Astrocyte (in vitro differentiated cells and primary cell): ENCODE data around the gene HSPA8. TPM values are rescaled to one million over a fixed set of nuclear protein-coding genes. Genes with fewer than 3 reads are reported as not detected.

Experiments used
- DNase-seq: peaks from one replicate; pipeline ENCODE4 v3.0.0-alpha.2; 2010; ENCODE audit warnings: low read depth
- FAIRE-seq: peaks from 2 replicates; lab custom pipeline; 2011; peaks lifted over from hg19 to GRCh38; lab: Jason Lieb, UNC
- H2AFZ ChIP-seq: 2 replicates; pipeline ENCODE4 v1.6.0; 2012; ENCODE audit warnings: low read depth, low read length, inconsistent platforms
- H3K27ac ChIP-seq: 2 replicates; pipeline ENCODE4 v1.5.1; 2011; ENCODE audit warnings: low read depth, low read length, inconsistent platforms
- H3K27me3 ChIP-seq: 2 replicates; pipeline ENCODE4 v1.6.0; 2011; ENCODE audit warnings: low read length, inconsistent platforms; ENCODE audit not compliant: insufficient read depth
- H3K36me3 ChIP-seq: 2 replicates; pipeline ENCODE4 v1.5.1; 2011; ENCODE audit warnings: low read length, inconsistent platforms; ENCODE audit not compliant: insufficient read depth
- H3K4me1 ChIP-seq: 2 replicates; pipeline ENCODE4 v1.5.1; 2011; ENCODE audit warnings: low read length, inconsistent platforms; ENCODE audit not compliant: insufficient read depth
- H3K4me2 ChIP-seq: 2 replicates; pipeline ENCODE4 v1.6.0; 2012; ENCODE audit warnings: low read length, inconsistent platforms
- H3K4me3 ChIP-seq: 2 replicates; pipeline ENCODE4 v1.5.1; 2011; ENCODE audit warnings: low read depth, mild to moderate bottlenecking, low read length, inconsistent platforms; ENCODE audit not compliant: insufficient read depth
- H3K79me2 ChIP-seq: 2 replicates; pipeline ENCODE4 v1.6.0; 2012; ENCODE audit warnings: mild to moderate bottlenecking, low read length, inconsistent platforms; ENCODE audit not compliant: insufficient read depth
- H3K9ac ChIP-seq: 2 replicates; pipeline ENCODE4 v1.6.0; 2012; ENCODE audit warnings: mild to moderate bottlenecking, low read length, inconsistent platforms
- H3K9me3 ChIP-seq: 2 replicates; pipeline ENCODE4 v1.5.1; 2012; ENCODE audit warnings: low read depth, mild to moderate bottlenecking, low read length, inconsistent platforms; ENCODE audit not compliant: insufficient read depth
- H4K20me1 ChIP-seq: 2 replicates; pipeline ENCODE4 v1.6.0; 2012; ENCODE audit warnings: low read length, inconsistent platforms; ENCODE audit not compliant: insufficient read depth
- H3K27ac Mint-ChIP-seq: one replicate; pipeline ENCODE4 v1.8.0; 2021; ENCODE audit warnings: mild to moderate bottlenecking, mixed read lengths; ENCODE audit not compliant: unreplicated experiment
- H3K27me3 Mint-ChIP-seq: one replicate; pipeline ENCODE4 v1.8.0; 2021; ENCODE audit warnings: low read depth, mixed read lengths; ENCODE audit not compliant: unreplicated experiment
- H3K36me3 Mint-ChIP-seq: one replicate; pipeline ENCODE4 v1.8.0; 2021; ENCODE audit warnings: low read depth, mixed read lengths; ENCODE audit not compliant: unreplicated experiment
- H3K4me1 Mint-ChIP-seq: one replicate; pipeline ENCODE4 v1.8.0; 2021; ENCODE audit warnings: low read depth, mixed read lengths; ENCODE audit not compliant: unreplicated experiment
- H3K4me3 Mint-ChIP-seq: one replicate; pipeline ENCODE4 v1.8.0; 2021; ENCODE audit warnings: mild to moderate bottlenecking, moderate library complexity, mixed read lengths; ENCODE audit not compliant: unreplicated experiment
- H3K9me3 Mint-ChIP-seq: one replicate; pipeline ENCODE4 v1.8.0; 2021; ENCODE audit warnings: mild to moderate bottlenecking, mixed read lengths; ENCODE audit not compliant: unreplicated experiment
- EZH2 ChIP-seq: IDR thresholded peaks from 2 replicates; pipeline ENCODE4 v1.6.1; 2012; ENCODE audit warnings: mild to moderate bottlenecking, low read length, inconsistent platforms; ENCODE audit not compliant: insufficient read depth
- total RNA-seq: library from RNA; stranded (reverse); gene quantifications from 2 replicates; pipeline ENCODE4 v1.2.1, GENCODE V29; 2021
- TF ChIP-seq, protein P1 (sequence below): IDR thresholded peaks from 2 replicates; pipeline ENCODE4 v1.5.1; 2011; ENCODE audit warnings: low read depth, mild to moderate bottlenecking, inconsistent platforms, low read length, moderate library complexity; ENCODE audit not compliant: insufficient read depth

The HSPA8 gene
- total RNA-seq, 1 donor from 2014 or later: 1,502 TPM

DNA sequence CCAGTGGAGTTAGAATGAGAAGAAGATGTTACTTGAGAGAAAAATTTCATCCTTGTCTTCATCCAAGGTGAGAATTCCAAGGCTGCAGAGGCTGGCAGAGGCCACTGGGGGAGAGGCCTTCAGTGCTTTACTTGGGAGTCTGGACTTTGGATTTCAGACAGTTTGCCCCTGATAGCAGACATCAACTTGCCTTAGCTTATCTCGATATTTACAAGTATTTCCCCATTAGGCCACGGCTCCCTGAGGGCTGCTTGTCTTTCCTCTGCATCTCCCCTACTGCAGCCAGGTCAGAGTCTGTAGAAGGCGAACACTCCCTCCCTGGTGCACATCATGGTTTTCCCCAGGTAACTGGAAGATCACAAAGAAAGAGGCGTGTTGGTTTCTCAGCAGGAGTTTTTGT, 50.4 kb downstream of the HSPA8 start:
- H4K20me1 ChIP-seq: no peaks in the 10 kb centered on the region
- H3K79me2 ChIP-seq: no peaks in the 10 kb centered on the region
- no peaks in the 10 kb centered on the region for H3K36me3 ChIP-seq
- TF ChIP-seq, protein P1, sequence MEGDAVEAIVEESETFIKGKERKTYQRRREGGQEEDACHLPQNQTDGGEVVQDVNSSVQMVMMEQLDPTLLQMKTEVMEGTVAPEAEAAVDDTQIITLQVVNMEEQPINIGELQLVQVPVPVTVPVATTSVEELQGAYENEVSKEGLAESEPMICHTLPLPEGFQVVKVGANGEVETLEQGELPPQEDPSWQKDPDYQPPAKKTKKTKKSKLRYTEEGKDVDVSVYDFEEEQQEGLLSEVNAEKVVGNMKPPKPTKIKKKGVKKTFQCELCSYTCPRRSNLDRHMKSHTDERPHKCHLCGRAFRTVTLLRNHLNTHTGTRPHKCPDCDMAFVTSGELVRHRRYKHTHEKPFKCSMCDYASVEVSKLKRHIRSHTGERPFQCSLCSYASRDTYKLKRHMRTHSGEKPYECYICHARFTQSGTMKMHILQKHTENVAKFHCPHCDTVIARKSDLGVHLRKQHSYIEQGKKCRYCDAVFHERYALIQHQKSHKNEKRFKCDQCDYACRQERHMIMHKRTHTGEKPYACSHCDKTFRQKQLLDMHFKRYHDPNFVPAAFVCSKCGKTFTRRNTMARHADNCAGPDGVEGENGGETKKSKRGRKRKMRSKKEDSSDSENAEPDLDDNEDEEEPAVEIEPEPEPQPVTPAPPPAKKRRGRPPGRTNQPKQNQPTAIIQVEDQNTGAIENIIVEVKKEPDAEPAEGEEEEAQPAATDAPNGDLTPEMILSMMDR: no peak
- TF ChIP-seq EZH2: no peak
- Mint-ChIP-seq H3K27me3 (peaks cover 16% of the 10 kb centered on the region), H3K4me1 (peaks cover 2% of the 10 kb centered on the region), H3K36me3 (no peaks in the 10 kb centered on the region), H3K27ac (no peak overlapping the region), H3K9me3 (no peaks in the 10 kb centered on the region), H3K4me3 (no peak overlapping the region)
- H3K4me3 ChIP-seq: no peak overlapping the region
- H2AFZ ChIP-seq: no peak overlapping the region
- H3K4me2 ChIP-seq: no peak overlapping the region
- H3K9me3 ChIP-seq: no peaks in the 10 kb centered on the region
- H3K9ac ChIP-seq: no peak overlapping the region
- FAIRE-seq (no peak), DNase-seq (no peak)
- H3K27me3 ChIP-seq: peaks cover 32% of the 10 kb centered on the region
- no peaks in the 10 kb centered on the region for H3K4me1 ChIP-seq
- no peak overlapping the region for H3K27ac ChIP-seq

Other genes starting within 250 kb of the HSPA8 start
- not detected in 2 replicates for gene CRTAM, start 223.6 kb downstream of the HSPA8 start, total RNA-seq
- 2.7 and 3.9 TPM in 2 replicates for gene JHY, start 179.4 kb downstream of the HSPA8 start, total RNA-seq
- not detected in 2 replicates for gene BSX, start 80.3 kb downstream of the HSPA8 start, total RNA-seq
- gene CLMP, start 133.1 kb upstream of the HSPA8 start, total RNA-seq: 16.0 and 26.5 TPM in 2 replicates